HG02981 (cell line): Measurements from ENCODE around the gene HES1.

ENCODE experiments used
- ATAC-seq: cut with Tn5 transposase; IDR thresholded peaks from one replicate; pipeline ENCODE4 v1.9.1; 2021; ENCODE audit warnings: mild to moderate bottlenecking, moderate library complexity; ENCODE audit not compliant: unreplicated experiment

The HES1 gene

GRCh38 chr3:194101592-194102432 lies 34.1 kb upstream of the HES1 start:
- peak; percentile 27 for ATAC-seq

DNA sequence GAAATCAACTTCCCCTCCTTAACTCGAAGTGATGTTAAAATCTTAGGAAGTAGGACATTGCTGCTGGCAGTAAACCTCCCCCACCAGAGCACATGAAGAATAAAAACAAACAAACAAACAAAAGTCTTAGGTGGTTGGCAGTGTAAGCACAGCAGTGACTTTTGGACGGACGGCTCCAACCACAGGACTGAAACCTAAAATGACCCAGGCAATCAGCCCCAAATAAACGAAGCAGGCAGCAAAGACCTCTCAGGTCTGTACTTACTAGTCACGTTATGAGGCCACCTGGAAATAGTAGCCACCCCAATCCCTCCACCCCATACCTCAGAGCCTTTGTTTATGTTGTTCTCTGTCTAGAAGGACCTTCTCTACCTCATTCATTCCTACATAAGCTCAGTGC lies 33.5 kb upstream of the HES1 start:
- no peak for ATAC-seq

- peak; percentile 18 for ATAC-seq
Observed at GRCh38 chr3:194103505-194103904, 32.4 kb upstream of the HES1 start.

GRCh38 chr3:194103983-194104751 lies 31.8 kb upstream of the HES1 start:
- ATAC-seq = no peak

- ATAC-seq = no peak
Observed at GRCh38 chr3:194105292-194105691, 30.7 kb upstream of the HES1 start.

DNA sequence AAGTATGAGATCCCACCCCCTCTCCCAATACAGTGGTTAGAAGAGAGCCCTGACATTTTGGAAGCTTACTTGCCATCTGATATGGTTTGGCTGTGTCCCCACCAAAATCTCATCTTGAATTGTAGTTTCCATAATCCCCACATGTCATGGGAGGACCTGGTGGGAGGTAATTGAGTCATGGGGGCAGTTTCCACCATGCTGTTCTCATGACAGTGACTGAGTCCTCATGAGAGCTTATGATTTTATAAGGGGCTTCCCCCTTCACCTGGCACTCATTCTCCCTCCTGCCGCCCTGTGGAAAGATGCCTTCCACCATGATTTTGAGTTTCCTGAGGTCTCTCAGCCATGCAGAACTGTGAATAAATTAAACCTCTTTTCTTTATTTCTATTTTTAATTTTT lies 28.8 kb upstream of the HES1 start:
- no peak for ATAC-seq

DNA sequence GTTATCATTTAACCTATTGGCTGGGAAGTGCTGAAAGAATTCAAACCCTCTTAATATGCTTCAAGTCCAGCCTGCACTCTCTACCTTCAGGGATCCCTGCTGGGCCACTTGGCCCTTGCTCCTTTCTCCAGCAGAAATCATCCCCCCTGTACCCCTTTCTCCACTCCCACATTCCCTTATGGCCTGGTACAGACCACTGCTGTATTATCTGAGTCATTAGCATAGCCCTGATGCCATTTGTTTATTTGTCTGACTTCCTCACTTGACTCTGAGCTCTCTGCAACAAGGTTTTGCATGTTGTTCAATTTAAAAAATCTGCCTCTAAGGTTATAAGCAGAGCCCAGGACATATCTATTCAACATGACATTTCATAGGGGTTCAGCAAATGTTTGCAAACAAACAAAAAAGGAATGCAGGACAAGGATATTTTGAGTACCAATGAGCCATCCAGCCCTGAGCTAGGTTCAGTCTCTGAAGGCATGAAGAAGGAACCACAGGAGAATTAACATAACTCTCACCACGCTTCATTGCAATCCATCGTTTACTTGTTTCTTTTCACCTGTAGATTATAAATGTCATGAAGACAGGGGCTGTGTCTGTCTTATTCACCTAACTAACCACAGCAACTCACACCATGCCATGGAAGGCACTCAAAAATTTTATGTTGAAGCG lies 26.6 kb upstream of the HES1 start:
- ATAC-seq = no peak

DNA sequence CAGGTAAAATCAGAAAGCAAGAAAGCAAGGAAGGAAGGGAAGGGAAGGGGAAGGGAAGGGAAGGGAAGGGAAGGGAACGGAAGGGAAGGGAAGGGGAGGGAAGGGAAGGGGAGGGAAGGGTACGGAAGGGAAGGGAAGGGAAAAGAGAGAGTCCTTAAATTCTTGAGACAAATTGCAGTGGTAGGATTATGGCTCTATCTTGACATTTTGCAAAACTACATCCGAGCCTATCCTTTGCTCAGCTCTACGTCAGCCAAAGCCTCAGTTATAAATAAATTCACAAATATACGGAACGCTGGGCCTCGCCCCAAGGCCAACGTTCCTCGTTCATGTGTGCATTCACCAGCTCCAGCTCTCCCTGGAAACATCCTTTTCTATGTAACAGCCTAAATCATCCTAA lies 25.5 kb upstream of the HES1 start:
- ATAC-seq = no peak

DNA sequence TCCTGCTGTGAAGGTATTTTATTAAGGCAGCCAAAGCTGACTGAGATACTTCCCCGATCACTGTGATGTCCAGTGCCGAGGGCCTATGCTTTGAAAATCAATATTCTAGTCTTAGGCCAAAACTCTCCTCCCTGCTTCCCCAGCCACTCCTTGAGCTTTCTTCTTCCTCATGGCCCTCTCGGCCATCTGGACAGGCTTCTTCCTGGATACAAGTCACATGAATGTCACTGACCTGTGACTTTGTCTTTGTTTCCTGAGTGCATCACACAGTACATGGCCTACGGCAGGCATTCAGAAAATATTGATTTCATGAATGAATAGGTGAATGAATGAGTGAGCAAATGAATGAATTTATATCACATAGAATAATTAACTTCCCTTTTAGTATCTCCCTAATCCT lies 24.6 kb upstream of the HES1 start:
- no peak for ATAC-seq

DNA sequence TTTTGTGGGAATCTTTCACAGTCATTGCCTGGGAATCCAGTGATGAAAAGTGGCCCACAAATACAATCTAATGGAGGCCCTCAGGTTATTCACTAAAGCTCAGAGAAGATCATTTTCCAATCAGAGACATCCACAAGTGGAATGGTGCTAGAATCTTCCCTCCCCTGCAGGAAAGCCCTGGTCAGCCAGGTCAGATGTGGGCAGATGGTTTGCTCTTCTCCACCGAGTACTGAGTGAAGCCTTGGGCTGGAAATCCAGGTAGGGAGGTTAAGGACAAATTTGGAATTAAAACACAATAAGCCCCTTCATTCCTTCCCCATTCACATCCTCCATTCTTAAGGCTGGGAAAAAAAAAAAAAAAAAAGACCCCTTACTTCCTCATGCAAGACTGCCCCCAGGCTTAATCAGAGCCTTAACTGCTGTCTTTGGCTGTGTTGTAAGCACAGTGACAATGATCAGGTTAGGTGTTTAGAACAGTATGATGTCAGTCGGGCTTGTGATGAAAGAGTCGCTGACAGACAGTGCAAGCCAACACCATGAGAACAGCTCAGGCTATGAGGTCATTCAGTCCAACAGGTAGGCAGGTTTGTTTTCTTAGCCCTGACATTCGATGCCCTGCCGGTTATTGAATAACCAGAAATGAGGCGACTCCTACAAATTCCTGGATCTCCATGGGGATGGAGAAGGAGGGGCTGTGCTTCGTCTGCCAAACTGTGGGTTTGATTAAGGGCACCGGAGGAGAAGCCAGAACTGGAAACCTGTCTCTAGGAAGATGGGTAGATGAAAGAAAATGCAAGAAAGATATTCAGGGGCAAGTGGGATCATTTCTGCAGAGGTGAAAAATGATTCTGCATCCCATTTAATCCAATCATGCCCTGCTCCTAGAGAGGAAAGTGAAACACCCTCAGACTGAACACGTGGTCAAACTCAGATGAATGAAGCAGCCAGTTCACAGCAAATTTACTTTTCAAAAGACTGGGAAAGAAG lies 23.5 kb upstream of the HES1 start:
- no peak for ATAC-seq

DNA sequence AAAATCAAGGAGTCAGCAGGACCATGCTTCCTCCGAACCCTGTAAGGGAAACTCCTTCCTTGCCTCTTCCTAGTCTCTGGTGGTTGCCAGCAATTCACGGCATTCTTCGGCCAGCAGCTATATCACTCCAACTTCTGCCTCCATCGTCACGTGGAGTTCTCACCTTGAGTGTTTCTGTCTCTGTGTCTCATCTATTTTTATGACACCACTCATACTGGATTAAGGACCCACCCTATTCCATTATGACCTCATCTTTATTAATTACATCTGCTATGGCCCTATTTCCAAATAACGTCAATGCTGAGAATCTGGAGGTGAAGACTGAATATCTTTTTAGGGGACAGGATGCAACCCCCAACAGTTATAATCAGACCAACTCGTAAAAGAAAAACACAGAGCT lies 21.8 kb upstream of the HES1 start:
- no peak for ATAC-seq

- ATAC-seq = no peak
Observed at GRCh38 chr3:194117104-194117845, 18.7 kb upstream of the HES1 start.

DNA sequence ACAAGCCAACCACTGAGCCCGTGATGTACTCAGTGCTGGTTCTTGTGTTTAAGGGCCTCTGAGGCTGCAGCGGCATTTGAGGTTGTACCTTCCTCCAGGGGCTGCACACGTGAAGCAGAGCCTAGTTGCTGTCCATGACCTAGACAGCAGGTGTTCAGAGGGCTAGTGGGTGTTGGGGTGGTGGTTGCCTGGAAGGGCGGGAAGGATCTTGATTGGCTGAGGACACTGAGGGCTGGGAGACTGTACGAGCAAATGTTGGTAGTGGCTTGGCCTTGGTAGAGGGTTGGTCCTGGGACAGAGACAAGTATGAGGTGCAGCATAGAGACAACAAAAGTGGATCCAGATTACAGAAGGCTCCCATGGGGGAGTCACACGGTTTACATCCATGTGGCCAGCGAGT lies 17.0 kb upstream of the HES1 start:
- ATAC-seq = no peak

- no peak for ATAC-seq
Observed at GRCh38 chr3:194119831-194120590, 15.9 kb upstream of the HES1 start.

- ATAC-seq = no peak
Observed at GRCh38 chr3:194120789-194121770, 14.9 kb upstream of the HES1 start.

DNA sequence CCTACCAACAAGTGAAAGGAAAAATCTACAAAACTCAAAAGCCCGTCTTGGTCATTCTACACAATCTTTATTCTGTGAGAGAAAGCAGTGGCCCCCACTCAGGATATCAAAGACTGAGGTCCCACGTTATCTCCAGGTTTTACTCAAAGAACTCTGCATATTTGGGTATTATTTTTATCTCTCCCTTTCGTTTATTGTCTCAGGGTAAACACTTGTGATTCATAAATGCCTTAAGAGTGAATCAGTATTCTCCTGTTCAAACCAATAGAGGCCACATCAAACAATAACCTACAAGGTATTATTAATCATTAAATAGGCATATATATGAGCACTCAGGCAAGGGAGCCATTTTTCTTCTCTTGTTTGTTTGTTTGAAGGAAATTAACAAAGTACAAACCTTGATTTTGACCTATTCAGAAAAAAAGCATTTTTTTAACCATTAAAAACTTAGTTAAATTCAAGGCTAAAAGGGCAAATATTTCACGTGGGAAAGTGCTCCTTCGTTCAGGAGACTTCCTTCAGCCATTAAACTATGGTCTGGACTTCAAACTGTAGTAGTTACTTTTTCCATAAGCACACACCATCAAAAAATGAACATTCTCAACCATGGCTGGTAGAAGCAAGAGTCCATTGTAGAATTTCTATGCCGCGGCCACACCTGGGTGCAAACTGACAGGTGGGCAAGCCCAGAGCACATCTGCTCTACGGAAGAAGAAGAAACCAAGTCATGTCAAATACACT lies 13.9 kb upstream of the HES1 start:
- no peak for ATAC-seq

DNA sequence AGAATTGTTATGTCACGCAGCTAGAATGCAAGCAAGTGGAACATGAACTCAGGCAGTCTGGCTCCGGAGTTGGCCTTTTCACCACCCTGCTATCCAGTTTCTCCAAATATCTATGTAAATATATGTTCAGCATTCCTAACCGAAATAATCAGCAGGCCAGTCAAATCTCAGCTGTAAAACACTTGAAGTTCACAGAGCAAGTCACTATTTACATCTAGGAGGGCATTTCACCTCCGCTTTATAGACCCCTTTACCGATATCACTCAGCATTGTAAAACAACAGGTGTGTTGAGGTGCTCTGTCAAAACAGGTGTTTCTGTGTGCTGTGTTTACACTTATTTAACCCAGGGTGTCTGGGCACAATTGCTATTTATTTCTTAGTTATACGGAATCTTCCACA lies 12.2 kb upstream of the HES1 start:
- ATAC-seq = no peak
